ENCODE data around the gene UBP1.
A peak's percentile ranks its signal among the peaks of the same experiment; 100 is the strongest.
"Not testable (repeated sequence)": the region's sequence is repeated elsewhere in the genome, so short reads cannot be mapped to it uniquely, and the experiment has no call there.

Gene UBP1

GRCh38 chr3:33388374-33389100, 51.7 kb downstream of the UBP1 start:
- DNase-seq, result no peak

GRCh38 chr3:33386631-33387030, 53.6 kb downstream of the UBP1 start:
- DNase-seq, result no peak

- DNase-seq, result no peak
Measured at GRCh38 chr3:33385423-33385822, 54.8 kb downstream of the UBP1 start.

- no peak for DNase-seq
Measured at GRCh38 chr3:33383951-33384350, 56.3 kb downstream of the UBP1 start.

GRCh38 chr3:33380653-33381052, 59.6 kb downstream of the UBP1 start:
- DNase-seq, result no peak

- no peak for DNase-seq
Measured at GRCh38 chr3:33377931-33378330, 62.3 kb downstream of the UBP1 start.

GRCh38 chr3:33377489-33377888, 62.7 kb downstream of the UBP1 start:
- DNase-seq, result no peak

GRCh38 chr3:33373082-33373437, 67.1 kb downstream of the UBP1 start:
- no peak for DNase-seq

- DNase-seq, result peak; percentile 59
Measured at GRCh38 chr3:33372218-33373081, 67.8 kb downstream of the UBP1 start.

GRCh38 chr3:33364531-33365128, 75.6 kb downstream of the UBP1 start:
- DNase-seq, result no peak

GRCh38 chr3:33364060-33364459, 76.1 kb downstream of the UBP1 start:
- DNase-seq, result no peak

GRCh38 chr3:33363113-33363800, 76.9 kb downstream of the UBP1 start:
- DNase-seq, result no peak

- no peak for DNase-seq
Measured at GRCh38 chr3:33360136-33360825, 79.9 kb downstream of the UBP1 start.

- no peak for DNase-seq
Measured at GRCh38 chr3:33358172-33358781, 81.9 kb downstream of the UBP1 start.

- peak; percentile 13 for DNase-seq
Measured at GRCh38 chr3:33355611-33356010, 84.6 kb downstream of the UBP1 start.

- no peak for DNase-seq
Measured at GRCh38 chr3:33339758-33340157, 100.4 kb downstream of the UBP1 start.

GRCh38 chr3:33338936-33339465, 101.2 kb downstream of the UBP1 start:
- not testable (repeated sequence) for DNase-seq

Data from RPMI8226 (cell line).